IPS DF 4.7 (cell line): ENCODE data around the gene RASSF1.
"Not testable (repeated sequence)": the region's sequence is repeated elsewhere in the genome, so short reads cannot be mapped to it uniquely, and the experiment has no call there.

Experiments used
- DNase-seq: peaks from one replicate; pipeline ENCODE4 v3.0.0-alpha.2; 2013; ENCODE audit warnings: low spot score; ENCODE audit errors: extremely low read depth

Gene RASSF1

DNA sequence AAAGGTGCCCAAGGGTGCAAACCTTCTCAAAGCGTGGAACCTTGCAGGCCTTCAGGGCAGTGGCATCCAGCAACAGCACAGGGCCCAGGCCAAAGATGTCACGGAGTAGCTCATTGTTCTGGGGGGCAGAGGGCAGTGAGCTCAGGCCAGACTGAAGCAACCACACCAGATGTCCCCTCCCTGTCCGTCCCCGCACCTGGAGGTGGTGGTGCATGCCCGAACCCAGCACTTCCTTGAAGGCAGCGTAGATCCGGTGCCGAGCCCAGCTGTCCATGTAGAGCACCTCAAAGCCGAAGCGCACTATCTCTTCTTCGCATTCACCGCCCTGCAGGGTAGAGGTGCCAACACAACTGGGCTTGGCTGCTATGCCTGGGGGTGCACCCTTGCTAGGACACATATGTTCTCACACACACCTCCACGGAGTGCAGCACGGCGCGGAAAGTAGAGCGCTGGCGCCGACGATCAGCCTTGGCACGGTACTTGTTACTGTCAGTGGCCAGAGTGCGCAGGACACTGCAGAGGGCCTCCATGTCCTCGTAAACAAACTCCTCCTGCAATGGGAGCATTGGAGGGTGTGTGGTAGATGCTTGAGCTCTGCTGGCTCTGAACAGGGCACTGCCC lies 52.1 kb downstream of the RASSF1 start:
- DNase-seq: no peak

GRCh38 chr3:50287262-50287661 lies 53.4 kb downstream of the RASSF1 start:
- no peak for DNase-seq

DNA sequence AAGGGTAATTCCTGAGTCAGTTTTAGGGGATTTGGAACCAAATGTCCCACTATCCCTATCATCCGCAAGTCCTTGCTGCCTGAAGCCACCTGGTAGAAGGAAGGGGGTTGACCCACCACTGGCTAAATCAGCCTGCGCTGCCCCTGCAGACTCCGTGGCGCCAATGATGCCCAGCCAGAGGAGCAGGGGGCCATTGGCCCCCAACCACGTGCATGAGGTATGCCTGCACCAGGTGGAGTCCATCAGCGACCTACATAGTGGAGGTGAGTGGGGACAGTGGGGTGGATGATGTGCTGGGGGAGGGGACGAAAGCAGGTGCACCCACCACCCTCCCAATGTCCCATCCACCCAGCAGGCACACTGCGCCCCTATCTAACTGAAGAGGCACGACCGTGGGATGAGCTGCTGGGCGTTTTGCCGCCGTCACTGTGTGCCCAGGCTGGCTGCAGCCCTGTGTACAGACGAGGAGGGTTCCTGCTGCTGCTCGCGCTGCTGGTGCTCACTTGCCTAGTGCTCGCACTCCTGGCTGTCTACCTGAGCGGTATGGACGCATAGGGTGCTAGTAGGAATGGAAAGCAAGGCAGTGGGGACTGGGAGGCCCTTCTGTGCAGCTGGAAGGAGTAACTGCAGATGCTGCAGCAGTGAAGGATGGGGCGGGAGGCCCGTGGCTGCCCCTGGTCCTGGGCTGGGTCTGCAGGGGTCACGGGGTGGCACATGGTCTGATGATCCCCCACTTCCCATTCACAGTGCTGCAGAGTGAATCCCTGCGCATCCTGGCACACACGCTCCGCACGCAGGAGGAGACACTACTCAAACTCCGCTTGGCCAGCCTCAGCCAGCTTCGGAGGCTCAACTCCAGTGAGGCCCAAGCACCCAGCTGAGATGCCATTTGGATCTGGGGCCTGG lies 54.1 kb downstream of the RASSF1 start:
- no peak for DNase-seq

- not testable (repeated sequence) for DNase-seq
Measured at GRCh38 chr3:50284121-50284520, 56.5 kb downstream of the RASSF1 start.
